Esophagus (tissue), 2 donors: ENCODE measurements around the gene MASP1. TPM values are rescaled to one million over a fixed set of nuclear protein-coding genes. Genes with fewer than 3 reads are reported as not detected.
A peak's percentile ranks its signal among the peaks of the same experiment; 100 is the strongest.

Experiments used
- H3K27ac ChIP-seq, 2 donors: one replicate each; pipeline ENCODE4 v1.5.1; 2013; ENCODE audit warnings: low read depth in 2 of 2, mild to moderate bottlenecking in 2 of 2, inconsistent platforms in 1 of 2, low read length in 1 of 2, moderate library complexity in 1 of 2
- H3K27me3 ChIP-seq, 2 donors: one replicate each; pipeline ENCODE4 v1.6.1; 2013; ENCODE audit warnings: low read length in 2 of 2, control low read depth in 1 of 2, mild to moderate bottlenecking in 1 of 2; ENCODE audit not compliant: insufficient read depth in 2 of 2, control insufficient read depth in 1 of 2
- H3K36me3 ChIP-seq, 2 donors: one replicate each; pipeline ENCODE4 v1.6.1; 2013; ENCODE audit warnings: low read length in 1 of 2; ENCODE audit not compliant: control insufficient read depth in 2 of 2, insufficient read depth in 2 of 2
- H3K4me1 ChIP-seq, 2 donors: one replicate each; pipeline ENCODE4 v1.6.1; 2013; ENCODE audit warnings: low read length in 1 of 2; ENCODE audit not compliant: control insufficient read depth in 2 of 2, insufficient read depth in 2 of 2
- H3K4me3 ChIP-seq, 2 donors: one replicate each; pipeline ENCODE4 v1.5.1; 2013; ENCODE audit warnings: low read length in 2 of 2, mild to moderate bottlenecking in 2 of 2, low read depth in 1 of 2, moderate library complexity in 1 of 2
- H3K9me3 ChIP-seq, 2 donors: one replicate each; pipeline ENCODE4 v1.6.1; 2013; ENCODE audit warnings: mild to moderate bottlenecking in 2 of 2, low read depth in 1 of 2, low read length in 1 of 2, moderate library complexity in 1 of 2; ENCODE audit not compliant: control insufficient read depth in 2 of 2, insufficient read depth in 1 of 2
- WGBS, 2 donors: extraction: QIAGEN DNeasy Blood & Tissue Kit; methylation state at CpG; one replicate each; pipeline ENCODE4 v1.1.7; 2013; 5-methylcytosine and 5-hydroxymethylcytosine counted together
- polyA plus RNA-seq, 2 donors: library from polyadenylated mRNA; stranded (reverse); fragments of 200-250 nt; gene quantifications; one replicate each; pipeline ENCODE4 v1.2.3, GENCODE V29; 2013
- donor health status: healthy with polysubstance abuse.
- donor health status: Bipolar disorder and iron deficiency.

The MASP1 gene
- polyA plus RNA-seq, 2 donors = 0.14 to 0.93 TPM

DNA sequence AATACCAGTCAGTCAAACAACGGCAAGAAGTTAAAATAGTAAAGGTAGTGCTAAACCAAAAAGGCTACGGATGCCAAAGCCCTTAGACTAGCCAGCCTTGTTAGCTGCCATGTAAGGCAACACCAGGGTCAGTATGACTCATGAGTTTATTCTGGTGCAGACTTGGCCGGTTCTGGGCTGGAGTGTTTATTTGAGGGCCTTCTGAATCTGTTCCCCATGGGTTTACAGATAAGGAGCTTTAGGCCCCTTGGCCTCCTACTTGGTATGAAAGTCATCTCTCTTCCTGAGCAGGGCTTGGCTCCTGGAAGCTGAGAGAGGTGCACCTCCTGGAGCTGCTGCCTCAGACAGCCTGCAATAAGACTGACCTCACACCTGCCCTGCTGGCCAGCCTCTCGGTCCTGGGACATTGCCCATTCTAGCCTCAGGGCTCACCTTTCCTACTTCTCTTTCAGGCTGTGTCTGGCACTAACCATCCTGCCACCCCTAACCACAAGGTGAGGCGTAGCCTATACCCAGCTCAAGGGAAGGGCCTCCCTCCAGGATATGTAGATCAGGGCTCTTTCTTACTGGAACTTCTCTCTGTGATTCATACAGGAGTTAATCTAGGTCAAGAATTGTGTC, 104.6 kb downstream of the MASP1 start:
- H3K4me1 ChIP-seq = peaks cover 0 to 5% of the 10 kb centered on the region in 2 donors
- no peak overlapping the region for H3K4me3 ChIP-seq
- no peaks in the 10 kb centered on the region for H3K36me3 ChIP-seq
- WGBS, 2 donors = 36 to 45% methylated on average over 5 of the region's 5 CpGs
- no peaks in the 10 kb centered on the region for H3K27me3 ChIP-seq
- H3K9me3 ChIP-seq = no peaks in the 10 kb centered on the region
- H3K27ac ChIP-seq = peak overlapping the region; percentile 38 to 79

- H3K36me3 ChIP-seq = no peaks in the 10 kb centered on the region
- no peaks in the 10 kb centered on the region for H3K9me3 ChIP-seq
- H3K27me3 ChIP-seq = no peaks in the 10 kb centered on the region
- H3K27ac ChIP-seq = peak overlapping the region in 1 of 2 donors; percentile 38
- 55 to 67% methylated on average over 2 of the region's 2 CpGs for whole genome bisulfite sequencing, 2 donors
- H3K4me1 ChIP-seq = peaks cover 0 to 5% of the 10 kb centered on the region in 2 donors
- no peak overlapping the region for H3K4me3 ChIP-seq
Measured at GRCh38 chr3:187186375-187186774, 105.2 kb downstream of the MASP1 start.

GRCh38 chr3:187185759-187186158, 105.8 kb downstream of the MASP1 start:
- 87 to 91% methylated on average over 4 of the region's 4 CpGs for WGBS, 2 donors
- H3K27me3 ChIP-seq = no peaks in the 10 kb centered on the region
- no peaks in the 10 kb centered on the region for H3K9me3 ChIP-seq
- H3K4me3 ChIP-seq = no peak overlapping the region
- no peaks in the 10 kb centered on the region for H3K36me3 ChIP-seq
- H3K4me1 ChIP-seq = peaks cover 0 to 5% of the 10 kb centered on the region in 2 donors
- peak overlapping the region in 1 of 2 donors; percentile 13 for H3K27ac ChIP-seq

Other genes starting within 250 kb of the MASP1 start
- 10 to 100 TPM in 1 of 2 donors, 1 to 10 TPM in 1; 1.4 to 11.8 TPM for gene RPL39L, start 152.2 kb downstream of the MASP1 start, polyA plus RNA-seq
- under 1 TPM in 1 of 2 donors, not detected in 1; 0.01 TPM for gene RTP1, start 94.3 kb downstream of the MASP1 start, polyA plus RNA-seq
- 1 to 10 TPM in 1 of 2 donors, under 1 TPM in 1; 0.90 to 1.2 TPM for gene RTP4, start 76.6 kb upstream of the MASP1 start, polyA plus RNA-seq